Measurements from ENCODE around the gene MPPED1.

MPPED1 gene

DNA sequence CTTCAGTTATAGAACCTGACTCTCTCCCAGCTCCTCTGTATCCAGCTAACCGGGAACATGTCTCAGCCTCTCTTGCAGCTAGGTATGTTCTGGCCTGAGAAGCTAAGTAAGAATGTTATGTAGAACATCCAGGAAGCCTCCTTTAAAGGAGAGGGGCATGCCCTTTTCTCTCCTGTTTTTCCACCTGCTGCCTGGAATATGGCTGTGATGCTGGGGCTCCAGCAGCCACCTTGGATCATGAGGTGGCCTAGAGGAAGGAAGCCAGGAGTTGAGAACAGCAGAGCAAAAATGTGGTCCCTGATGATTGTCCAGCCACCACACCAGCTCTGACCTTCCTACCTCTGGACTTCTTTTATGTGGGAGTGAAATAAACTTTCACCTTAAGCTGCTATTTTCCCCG, 117.6 kb downstream of the MPPED1 start:
- H3K27ac ChIP-seq: no peak overlapping the region
- TF ChIP-seq ZFX (IDR thresholded peaks at IDR 0.05): no peak
- TF ChIP-seq, protein P1, sequence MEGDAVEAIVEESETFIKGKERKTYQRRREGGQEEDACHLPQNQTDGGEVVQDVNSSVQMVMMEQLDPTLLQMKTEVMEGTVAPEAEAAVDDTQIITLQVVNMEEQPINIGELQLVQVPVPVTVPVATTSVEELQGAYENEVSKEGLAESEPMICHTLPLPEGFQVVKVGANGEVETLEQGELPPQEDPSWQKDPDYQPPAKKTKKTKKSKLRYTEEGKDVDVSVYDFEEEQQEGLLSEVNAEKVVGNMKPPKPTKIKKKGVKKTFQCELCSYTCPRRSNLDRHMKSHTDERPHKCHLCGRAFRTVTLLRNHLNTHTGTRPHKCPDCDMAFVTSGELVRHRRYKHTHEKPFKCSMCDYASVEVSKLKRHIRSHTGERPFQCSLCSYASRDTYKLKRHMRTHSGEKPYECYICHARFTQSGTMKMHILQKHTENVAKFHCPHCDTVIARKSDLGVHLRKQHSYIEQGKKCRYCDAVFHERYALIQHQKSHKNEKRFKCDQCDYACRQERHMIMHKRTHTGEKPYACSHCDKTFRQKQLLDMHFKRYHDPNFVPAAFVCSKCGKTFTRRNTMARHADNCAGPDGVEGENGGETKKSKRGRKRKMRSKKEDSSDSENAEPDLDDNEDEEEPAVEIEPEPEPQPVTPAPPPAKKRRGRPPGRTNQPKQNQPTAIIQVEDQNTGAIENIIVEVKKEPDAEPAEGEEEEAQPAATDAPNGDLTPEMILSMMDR (conservative IDR thresholded peaks at IDR 0.05): no peak

DNA sequence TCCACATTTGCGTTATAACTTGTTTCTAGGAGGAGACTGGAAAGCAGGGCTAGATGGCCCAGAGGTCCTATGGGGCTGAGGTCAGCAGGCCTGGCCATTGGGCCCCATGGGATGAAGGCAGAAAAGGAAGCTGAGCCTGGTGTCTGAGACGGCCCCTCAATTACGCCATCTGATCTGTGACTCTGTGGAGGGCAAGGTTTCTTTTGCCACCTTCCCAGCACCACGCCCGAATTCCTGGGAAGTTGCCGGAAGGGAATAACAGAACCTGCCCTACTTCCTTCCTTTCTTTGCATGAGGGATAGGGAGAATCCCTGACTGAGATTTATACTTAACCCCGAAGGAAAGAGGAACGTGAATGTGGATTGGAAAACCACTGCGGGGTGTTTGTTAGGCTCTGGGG, 118.1 kb downstream of the MPPED1 start:
- TF ChIP-seq, protein P1 (conservative IDR thresholded peaks at IDR 0.05): no peak
- no peak for TF ChIP-seq ZFX (IDR thresholded peaks at IDR 0.05)
- H3K27ac ChIP-seq: no peak overlapping the region

DNA sequence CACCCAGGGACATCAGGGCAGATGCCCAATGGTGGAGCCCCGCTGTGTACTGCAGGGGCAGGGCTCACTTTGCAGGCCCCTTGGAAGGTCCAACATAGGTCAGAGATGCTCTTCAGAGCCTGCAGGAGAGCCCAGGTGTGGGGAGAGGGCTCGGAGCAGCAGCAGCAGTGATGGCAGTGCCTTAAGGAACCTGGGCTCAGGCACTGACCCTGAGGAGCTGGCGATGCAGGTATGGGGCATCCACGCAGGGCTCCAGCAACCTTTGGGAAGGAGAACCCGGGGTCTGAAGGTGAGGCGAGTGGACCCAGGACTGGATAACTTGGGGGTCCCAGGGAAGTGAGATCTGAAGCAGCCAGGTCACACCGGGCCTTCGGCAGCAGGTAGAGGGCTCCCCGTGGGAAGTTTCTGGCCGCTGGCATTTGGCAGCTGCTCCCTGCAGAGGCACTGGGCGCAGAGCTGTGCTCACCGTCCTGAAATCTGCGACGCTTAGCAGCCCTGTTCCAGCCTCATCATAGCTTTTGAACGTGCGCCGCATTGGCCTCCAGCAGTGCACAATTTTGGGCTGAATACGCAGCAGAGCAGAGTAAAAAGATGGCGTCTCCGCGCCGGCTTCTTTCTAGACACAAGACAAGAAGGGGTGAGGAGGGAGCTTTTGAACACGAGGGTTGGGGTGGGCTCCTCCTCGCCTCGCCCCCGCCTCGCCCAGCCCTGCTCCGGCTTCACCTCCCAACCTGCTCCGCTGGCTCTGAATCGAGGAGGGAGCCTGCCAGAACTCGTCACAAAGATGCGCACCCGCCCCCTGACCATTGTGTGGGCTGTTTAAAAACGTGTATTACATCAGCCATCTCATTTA, 118.8 kb downstream of the MPPED1 start:
- H3K27ac ChIP-seq: no peak overlapping the region
- TF ChIP-seq, protein P1 (conservative IDR thresholded peaks at IDR 0.05): no peak
- no peak for TF ChIP-seq ZFX (IDR thresholded peaks at IDR 0.05)

DNA sequence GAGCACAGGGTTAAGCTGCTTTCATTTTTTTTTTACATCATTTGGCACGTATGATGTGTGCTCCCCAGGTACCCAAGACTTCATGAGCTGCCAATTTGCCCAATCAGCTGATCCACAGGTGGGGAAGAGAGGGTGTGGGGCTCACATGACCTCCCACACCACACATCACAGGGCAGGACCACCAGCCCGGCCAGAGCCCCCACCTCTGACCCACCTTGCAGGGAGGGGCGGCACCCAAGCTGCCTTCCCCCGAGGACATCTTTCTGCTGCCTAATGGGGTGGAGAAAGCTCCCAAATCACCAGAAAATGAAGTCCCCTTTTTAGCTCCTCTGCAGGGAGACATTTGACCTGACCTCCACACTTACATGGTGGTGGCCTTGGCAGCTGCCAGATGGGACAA, 119.8 kb downstream of the MPPED1 start:
- no peak overlapping the region for H3K27ac ChIP-seq
- no peak for TF ChIP-seq ZFX (IDR thresholded peaks at IDR 0.05)
- TF ChIP-seq, protein P1 (conservative IDR thresholded peaks at IDR 0.05): no peak

DNA sequence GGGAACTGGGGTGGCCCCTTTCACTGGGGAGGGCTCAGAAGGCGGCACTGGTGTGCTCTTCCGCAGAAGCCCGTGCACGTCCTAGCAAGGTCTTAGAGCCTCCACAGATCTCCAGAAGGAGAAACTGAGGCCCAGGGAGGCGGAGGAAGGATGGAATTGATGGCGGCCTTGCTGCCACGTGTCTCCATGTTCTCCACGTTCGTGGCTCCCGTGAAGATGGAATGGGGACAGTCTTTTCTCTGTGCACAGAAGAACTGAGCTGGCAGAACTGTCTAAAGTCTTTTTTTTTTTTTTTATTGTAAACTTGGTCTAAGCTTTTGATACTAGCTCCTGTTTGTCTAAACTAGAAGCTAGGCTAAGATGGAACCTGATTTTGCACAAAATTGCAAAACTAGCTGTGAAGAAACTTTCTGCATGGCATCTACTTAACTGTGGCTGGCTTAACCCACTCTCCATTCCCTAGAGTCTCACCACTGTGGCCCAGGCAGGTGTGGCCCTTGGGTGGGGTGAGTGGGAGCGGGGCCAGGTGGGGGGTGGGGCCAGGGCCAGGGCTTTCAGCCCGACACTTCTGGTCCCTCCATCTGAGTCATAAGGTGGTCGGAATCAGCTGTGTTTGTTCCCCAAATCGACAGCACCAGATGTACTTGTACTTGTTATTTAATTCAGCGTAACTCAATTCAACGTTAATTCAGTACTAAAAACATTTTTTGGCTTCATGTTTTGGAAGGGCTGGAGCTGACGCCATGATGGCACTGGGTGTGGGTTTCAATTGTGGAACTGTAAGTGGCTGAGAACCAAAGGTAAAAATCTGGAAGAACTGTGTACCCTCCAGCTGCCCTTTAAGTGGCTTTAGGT, 120.7 kb downstream of the MPPED1 start:
- H3K27ac ChIP-seq: no peak overlapping the region
- no peak for TF ChIP-seq ZFX (IDR thresholded peaks at IDR 0.05)

DNA sequence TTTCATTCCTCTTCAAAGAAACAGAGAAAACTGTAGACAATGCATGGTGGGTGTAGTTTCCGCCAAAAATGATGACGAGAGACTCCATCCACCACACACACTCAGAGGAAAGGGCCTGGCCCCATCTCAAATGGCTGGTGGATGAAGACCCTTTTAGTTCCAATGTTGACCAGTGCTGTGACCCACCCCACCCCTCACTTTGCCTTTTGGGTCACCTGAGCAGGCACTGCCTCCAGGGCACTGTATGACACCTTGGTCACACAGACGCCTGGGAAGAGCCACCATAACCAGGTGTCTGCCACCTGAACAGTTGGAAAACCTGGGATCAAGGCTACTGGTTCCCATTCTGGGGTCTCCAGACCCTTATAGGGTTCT, 121.3 kb downstream of the MPPED1 start:
- H3K27ac ChIP-seq: no peak overlapping the region
- no peak for TF ChIP-seq ZFX (IDR thresholded peaks at IDR 0.05)
- TF ChIP-seq, protein P1 (conservative IDR thresholded peaks at IDR 0.05): no peak

DNA sequence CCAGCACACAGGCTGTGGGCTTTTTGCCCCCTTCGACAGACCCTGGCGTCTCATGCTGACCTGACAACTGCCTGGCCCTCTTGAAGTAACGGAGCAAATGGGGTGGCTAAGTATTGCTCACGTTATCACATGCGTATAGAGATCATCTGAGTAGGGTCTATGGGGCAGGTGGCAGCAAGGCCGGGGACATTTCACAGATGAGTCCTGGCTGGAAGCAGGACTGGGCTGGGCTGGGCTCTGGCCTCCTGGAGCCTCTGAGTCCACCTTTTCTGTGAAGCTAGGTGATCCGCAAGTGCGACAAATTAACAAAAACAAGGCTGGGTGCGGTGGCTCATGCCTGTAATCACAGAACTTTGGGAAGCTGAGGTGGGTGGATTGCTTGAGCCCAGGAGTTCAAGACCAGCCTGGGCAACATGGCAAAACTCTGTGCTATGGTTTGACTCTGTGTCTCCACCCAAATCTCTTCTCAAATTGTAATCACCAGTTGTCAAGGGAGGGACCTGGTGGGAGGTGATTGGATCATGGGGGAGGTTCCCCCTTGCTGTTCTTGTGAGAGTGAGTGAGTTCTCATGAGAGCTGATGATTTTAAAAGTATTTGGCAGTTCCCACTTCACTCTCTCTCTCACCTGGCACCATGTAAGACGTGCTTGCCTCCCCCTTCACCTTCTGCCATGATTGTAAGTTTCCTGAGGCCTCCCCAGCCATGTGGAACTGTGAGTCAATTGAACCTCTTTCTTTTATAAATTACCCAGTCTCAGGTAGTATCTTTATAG, 122.0 kb downstream of the MPPED1 start:
- no peak overlapping the region for H3K27ac ChIP-seq
- TF ChIP-seq, protein P1 (conservative IDR thresholded peaks at IDR 0.05): no peak
- TF ChIP-seq ZFX (IDR thresholded peaks at IDR 0.05): no peak

Measured in C4-2B (cell line).